HG02973 (cell line): Measurements from ENCODE around the gene DIABLO.
"Not testable (repeated sequence)": the region's sequence is repeated elsewhere in the genome, so short reads cannot be mapped to it uniquely, and the experiment has no call there.

Experiments
- ATAC-seq: cut with Tn5 transposase; IDR thresholded peaks from one replicate; pipeline ENCODE4 v1.9.1; 2021; ENCODE audit warnings: moderate library complexity; ENCODE audit not compliant: unreplicated experiment

The DIABLO gene

DNA sequence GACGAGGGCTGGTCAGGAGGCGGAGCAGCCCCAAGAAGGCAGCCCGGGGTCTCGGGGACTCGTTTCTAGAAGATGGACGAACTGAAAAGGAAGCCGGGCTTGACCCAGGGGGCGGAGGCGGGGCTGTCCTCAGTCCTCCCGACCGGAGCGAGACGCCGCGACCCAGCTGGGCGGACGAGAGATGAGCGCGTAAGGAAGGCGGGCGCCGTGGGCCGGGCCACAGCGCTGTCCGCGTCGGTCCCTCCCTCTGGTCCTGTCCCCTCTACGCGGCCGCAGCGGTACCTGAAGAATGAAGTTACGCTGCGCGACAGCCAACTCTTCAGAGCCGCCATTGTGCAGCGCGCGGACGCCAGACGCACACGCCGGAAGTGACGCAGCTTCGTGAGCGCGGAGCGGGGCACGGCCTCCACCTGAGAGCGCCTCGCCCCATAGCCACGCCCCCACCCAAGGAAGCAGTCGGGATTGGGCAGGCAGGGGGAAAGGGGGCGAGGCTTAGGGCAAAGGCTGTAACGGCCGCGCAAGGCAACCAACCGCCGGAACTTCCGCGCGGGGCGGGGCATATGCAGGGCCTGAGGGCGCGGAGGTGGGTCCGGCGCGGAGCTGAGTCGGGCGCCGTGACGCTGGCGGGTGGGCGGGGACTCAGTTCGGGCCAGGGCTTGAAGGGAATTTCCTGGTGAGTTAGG lies at the start of gene DIABLO:
Gene DIABLO (minus strand): TSS at position 370 of the 683 bp plus-strand sequence. CDS start 38 bp downstream, at position 332.
- peak; percentile 84 for ATAC-seq

DNA sequence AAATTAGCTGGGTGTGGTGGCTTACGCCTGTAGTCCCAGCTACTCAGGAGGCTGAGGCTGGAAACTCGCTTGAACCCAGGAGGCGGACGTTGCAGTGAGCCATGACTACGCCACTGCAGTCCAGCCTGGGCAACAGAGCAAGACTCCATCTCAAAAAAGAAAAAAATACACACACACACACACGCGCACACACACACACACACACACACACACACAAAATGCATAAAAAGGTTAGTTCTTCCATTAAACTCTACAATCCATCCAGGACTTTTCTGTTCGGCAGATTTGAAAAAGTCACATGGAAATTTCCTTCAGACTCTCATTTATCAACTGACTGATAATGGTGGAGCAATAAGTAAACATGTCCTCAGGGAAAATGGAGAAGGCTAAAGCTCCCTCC lies 49.6 kb upstream of the DIABLO start:
- no peak for ATAC-seq

DNA sequence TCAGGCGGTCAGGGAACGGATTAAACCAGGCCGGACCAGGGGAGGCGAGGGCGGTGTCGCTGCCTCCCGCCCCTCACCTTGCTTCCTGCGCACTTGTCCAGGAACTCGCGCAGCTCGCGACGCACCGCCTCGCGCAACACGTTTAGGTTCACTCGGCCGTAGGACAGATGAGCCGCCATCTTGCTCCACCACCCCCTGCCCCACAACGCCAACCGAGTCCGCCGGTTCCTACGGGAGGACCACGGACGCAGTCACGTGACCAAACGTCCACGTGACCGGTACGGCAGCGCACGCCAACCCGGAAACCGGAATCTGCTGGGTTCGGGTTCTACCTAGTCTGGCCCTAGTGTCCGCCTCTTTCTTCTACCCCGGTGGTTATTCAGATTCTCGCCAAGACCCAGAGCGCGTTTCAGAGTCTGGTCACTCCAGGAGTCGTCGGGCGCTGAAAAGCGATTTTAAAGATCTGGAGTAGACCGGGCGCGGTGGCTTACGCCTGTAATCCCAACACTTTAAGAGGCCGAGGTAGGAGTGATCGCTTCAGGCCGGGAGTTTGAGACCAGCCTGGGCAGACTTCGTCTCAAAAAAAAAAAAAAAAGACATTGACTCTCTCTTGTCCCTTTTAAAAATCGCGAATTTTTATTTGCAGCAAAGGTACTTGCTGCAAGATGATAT lies 40.5 kb upstream of the DIABLO start, which contains the start of gene VPS33A:
Gene VPS33A (minus strand): TSS at position 265 of the 672 bp plus-strand sequence. CDS start 86 bp downstream, at position 179.
- ATAC-seq, result peak; percentile 68

DNA sequence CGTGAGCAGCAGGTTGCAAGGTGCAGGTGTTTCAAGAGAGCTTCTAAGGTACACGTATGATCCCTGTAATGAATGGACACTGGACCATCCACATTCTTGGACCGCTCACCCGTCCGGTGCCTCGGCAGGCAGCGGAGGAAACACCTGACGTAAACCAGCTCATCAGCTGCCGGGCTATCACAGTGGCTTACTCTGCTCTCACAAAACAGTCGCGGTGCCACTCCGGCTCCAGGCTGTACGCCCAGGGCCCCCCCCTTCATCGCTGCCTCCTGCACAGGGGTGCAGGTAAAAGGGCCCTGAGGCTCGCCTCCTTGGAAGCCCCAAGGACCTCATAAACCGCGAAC lies 40.0 kb upstream of the DIABLO start:
- ATAC-seq, result peak; percentile 35

DNA sequence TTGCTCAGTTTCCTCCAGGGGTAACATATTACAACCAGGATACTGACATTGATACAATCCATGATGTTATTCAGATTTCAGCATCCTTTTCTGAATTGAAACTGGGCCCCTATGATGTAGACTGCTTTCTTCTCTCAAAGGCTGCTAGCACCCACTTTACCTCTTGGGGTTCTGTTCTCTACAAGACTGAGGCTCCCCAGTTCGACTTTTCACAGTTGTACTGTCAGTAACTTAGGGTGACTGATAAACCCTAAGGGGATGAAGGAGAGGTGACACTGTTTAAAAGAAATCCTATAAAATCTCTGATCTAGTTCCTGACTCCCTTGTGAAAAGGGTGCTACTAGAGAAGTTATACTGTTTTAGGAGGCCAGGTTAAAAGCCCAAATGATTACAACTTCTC lies 39.6 kb upstream of the DIABLO start:
- ATAC-seq, result peak; percentile 13

DNA sequence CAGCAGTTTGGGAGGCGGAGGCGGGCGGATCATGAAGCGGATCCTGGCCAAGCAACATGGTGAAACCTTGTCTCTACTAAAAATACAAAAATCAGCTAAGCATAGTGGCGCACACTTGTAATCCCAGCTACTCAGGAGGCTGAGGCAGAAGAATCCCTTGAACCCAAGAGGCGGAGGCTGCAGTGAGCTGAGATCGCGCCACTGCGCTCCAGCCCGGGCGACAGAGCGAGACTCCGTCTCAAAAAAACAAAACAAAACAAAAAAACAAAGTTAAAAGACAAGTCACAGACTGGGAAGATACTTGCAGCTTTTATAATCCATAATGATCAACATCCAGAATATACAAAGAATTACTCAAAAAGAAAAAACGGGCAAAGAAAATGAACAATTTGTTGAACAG lies 34.9 kb upstream of the DIABLO start:
- ATAC-seq, result not testable (repeated sequence)

DNA sequence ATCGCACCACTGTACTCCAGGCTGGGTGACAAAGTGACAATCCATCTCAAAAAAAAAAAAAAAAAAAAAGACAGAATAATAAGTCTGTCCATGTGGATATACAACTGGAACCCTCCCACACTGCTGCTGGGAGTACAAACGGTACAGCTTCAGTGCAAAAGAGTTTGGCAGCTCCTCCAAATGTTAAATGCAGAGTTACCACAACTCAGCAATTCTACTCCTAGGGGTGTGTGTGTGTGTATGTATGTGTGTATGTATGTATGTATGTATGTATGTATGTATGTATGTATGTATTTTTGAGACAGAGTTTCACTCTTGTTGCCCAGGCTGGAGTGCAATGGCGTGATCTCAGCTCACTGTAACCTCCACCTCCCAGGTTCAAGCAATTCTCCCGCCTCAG lies 33.1 kb upstream of the DIABLO start:
- not testable (repeated sequence) for ATAC-seq

DNA sequence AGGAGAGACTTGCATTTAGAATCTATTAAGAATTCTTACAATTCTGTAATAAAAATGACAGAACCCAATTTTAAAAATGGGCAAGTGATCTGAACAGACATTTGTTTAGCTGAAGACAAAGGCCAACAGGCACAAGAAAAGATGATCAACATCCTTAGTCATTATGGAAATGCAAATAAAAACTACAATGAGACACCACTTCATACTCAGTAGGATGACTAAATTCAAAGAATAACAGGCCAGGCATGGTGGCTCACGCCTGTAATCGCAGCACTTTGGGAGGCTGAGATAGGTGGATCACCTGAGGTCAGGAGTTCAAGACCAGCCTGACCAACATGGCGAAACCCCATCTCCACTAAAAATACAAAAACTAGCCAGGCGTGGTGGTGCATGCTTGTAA lies 32.6 kb upstream of the DIABLO start:
- not testable (repeated sequence) for ATAC-seq

DNA sequence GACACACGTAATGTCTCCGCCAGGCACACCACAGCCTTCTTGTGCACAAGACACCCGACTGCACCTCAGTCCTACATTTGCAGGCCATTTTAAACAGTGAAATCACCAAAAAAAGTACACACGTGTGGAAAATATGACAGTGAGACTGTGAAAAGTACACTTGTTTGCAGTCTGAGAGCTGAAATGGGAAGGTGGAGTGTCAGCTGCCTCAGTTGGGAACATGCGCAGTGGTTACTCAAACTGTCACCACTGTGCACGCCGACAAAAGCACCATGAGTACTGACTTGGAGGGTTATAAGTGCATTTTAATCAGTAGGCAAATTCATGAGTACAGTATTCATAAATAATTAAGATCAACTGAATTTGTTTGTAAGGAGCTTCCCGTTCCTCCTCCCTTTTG lies 24.7 kb upstream of the DIABLO start:
- ATAC-seq, result no peak

DNA sequence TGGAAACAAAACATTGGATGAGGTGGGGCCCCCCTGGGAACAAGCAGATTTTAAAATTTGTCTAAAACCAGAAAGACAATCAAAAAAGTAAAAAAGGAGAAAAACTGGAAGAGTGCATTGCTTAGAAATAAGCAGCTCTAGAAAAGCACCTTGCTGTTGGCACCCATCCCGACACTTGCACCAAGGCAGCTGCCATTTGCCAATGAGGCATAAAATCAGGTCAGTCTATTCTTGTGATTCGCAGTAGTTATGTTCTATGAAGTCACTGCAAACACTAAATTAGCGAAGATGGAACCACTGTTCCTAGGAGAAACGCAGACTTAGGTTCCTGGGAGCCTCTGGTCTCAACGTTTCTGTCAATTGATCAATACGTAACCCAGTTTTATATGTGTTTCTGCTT lies 24.2 kb upstream of the DIABLO start:
- no peak for ATAC-seq

DNA sequence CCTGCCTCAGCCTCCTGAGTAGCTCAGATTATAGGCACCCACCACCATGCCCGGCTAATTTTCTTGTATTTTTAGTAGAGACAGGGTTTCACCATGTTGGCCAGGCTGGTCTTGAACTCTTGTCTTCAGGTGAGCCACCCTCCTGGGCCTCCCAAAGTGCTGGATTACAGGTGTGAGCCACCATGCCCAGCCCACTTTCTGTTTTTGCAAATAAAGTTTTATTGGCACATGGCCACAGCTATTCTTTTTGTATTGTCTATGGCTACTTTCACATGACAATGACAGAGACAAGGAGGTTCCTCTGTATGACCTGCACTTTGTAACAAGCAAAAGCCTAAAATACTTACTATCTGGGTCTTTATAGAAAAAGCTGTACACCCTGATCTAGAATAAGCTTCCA lies 19.7 kb upstream of the DIABLO start:
- no peak for ATAC-seq

DNA sequence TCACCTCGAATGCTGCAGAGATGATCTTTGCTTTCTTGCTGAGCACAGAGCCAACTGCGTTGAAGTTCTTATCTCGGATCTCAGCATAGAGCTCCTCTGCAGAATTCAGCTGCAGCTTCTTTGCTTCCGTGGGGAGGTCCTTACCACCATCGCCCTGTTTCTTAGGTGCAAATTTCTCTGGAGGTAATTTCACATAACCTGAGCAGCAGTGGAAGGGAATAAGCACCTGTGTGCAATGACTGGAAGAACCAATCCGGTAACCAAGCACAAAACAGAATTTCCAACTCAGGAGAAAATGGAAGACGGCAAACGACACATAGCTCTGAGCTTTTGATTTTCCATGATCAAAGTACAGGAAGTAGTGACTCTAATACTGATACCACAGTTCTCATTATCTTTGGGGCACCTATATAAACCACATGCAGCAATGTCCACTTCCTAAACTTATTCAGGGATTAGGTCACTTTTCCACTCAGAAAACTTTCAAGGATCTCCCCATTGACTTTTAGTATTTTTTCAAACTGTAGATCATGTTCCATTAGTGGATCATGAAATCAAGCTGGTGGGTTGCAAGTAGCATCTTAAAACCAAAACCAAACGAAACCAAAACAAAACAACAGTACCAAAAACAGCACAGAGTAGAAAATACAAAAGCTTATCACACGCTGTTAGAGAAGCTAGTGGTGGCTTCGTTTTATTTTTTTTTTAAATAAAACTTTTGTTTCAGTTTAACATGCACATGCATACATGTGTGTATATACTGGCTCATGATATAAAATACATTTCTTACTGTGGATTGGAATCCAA lies 18.9 kb upstream of the DIABLO start:
- no peak for ATAC-seq

DNA sequence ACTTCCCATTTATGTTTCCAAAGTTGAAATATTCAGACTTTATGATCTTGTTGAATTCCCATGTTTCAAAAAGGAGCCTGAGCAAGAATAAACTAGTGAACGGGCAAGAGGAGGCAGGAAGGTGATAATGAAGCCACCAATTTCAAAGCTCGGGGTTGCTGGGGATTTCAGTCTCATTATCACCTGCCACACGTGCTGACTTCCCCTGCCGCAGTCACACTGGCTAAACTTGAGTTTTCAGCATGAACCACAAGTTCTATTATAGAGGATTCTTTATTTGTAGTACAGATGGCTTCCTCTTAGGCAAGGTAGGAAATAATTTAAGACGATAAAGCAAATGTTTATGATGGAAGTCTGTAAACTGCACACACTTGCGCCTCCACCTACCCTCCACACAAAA lies 18.1 kb upstream of the DIABLO start:
- ATAC-seq, result no peak

DNA sequence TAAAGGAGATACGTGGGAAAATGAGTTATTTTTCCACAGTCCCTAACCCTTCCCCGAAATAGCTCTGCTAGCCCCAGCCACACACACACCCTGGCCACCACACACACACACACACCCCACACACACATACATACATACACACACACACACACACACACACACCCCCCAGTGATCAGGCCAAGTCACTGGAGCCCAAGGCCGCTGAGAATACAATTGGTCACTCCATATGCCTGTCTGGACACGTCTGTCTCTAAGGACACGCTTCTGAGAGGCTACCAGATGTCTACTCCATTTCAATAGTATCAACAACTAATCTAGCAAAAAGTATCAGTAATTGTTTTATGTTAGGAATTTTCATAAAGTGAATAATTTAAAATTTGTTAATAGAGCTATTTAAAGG lies 13.0 kb upstream of the DIABLO start:
- no peak for ATAC-seq

DNA sequence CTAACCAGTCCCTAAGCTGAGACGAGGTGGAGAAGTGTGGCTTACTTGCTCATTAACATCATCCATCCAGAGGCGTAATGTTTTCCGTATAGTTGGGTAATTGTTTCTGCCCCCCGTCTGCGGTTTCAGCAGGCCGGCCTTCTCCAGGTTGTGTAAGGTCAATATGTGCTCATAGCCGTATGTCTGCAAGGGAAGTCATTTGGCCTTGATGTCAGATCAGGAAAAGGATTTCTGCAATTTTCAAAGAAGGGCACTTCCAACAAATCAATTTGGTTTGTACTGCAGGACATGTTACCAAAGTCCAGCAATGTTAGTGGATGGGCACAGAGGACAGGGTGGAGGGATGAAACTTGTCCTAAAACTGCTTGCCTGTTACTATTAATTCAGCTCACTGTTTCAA lies 9.9 kb upstream of the DIABLO start:
- ATAC-seq, result no peak

DNA sequence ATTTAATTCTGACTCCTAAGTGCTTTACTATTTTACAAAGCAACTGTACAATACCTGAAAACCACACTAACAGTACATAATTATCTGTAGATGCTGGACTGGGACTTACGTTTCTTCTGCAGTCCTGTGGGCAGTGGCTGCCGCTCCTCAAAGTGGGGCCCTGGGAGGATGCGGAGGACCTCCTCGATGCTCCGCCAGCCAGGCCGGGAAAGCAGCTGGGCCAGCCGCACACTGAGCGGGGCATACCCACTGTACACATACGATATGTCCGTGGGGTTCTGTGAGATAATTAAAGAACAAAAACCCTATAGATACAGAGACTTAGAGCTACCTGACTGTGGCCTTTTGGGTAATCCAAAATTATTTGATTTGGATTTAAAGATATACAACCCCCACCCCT lies 6.8 kb upstream of the DIABLO start:
- ATAC-seq, result no peak

DNA sequence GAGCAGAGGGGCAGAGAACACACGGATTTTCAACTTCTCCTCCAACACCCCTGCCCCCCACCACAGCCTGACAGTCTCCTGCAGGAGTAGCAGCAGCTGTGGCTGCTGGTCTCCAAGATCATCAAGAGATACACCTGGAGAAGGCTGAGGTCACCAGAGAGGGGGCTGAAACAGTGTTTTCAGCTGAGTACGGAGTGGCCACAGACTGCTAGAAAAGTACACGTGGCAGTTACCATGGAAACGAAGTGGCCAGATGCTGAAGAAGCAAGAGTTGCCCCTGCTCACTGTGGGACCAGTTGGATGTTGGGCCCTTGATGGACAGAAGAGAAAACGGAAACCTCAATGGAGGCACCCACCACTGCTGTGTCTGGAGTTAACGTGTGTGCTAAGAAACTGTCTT lies 4.9 kb upstream of the DIABLO start:
- no peak for ATAC-seq

DNA sequence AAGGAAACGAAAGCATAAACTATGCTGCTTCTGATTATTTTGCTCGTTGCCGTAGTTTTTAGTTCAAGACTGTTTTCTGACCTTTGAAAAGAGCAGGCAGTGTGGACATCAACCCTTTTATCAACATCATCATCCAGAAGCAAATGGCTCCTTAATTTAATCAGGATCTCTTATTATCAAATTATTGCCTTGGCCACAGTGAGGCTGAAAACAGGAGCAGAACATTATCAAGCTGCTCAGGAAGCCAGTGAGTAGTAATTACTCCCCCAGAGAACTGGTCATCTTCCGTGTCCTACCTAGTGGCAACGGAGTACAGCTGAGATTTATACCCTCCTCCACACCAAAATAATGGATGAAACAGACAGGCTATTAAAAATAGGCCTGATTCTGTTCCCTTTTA lies 2.2 kb upstream of the DIABLO start:
- ATAC-seq, result no peak

DNA sequence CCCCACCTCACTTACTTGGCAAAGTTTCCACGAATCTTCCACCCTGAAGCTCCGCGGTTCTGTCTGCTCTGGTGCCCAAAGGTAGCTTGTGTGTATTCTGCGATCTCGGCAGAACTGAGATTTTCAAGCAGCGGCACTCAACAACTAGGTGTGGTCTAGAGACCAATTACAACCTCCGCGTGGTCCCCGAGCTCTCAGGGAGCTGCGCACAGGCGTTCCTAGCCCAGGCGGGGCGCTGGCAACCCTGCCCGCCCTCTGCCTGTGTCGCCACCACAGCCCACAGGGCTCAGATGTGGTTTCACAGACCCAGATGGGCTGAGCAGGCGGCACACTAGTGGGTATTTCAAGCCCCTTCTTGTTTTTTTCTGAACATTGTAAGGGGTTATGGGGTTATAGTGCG lies 1.5 kb upstream of the DIABLO start:
- no peak for ATAC-seq

DNA sequence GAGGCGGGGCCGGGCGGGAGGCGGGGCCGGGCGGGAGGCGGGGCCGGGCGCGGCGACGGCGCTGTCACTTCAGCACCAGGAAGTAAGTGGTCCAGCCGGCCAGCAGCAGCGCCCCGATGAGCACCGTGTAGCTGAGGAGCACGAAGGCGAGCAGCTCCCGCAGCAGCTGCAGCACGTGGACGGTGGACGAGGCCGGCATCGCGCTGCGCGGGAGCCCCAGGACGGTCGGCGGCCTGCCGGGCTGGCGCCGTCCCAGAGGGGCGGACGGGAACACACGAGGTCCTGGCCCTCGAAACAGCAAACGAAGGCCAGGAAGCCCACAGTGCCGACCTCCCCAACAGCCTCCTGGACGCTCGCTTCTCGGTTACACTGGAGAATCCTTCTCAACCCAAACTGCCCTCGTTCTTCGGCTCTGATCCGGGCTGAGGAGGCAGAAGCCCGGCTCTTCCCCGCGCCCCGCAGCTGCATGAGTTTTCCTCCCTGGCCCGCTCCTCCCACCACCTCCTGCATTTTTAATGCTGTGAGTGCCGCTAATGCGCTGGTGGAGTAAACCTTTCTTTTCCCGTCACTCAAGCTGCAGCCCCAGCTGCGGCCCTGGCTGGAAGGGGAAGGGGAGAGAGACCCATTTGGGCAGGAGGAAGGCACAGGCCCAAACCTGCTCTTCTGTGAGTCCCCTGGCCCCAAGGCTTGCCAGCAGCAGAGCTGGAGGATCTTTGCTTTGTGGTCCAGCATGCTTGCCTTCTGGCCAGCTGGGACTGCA lies 694 bp upstream of the DIABLO start:
- no peak for ATAC-seq

DNA sequence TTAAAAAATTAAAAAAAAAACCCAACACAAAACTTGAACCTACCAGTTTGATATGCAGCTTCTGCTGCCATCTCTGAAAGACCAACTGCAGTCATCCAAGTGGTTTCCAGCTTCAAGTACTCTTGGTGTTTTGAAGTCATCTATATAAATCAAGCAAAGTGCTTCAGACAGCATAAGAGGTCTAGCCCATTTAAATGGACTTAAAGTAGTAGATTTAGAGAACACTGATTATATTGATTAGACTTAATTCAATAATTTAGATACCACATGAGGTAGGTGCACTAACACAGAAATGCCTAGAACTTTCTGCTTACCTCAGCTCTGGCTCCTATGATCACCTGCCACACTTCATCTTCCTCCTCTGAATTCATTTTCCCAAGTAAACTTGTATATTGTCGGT lies 9.4 kb downstream of the DIABLO start:
- ATAC-seq, result no peak
